ENCODE measurements around the gene RB1. TPM values are rescaled to one million over a fixed set of nuclear protein-coding genes. Genes with fewer than 3 reads are reported as not detected.
"Not testable (repeated sequence)": the region's sequence is repeated elsewhere in the genome, so short reads cannot be mapped to it uniquely, and the experiment has no call there.

RB1 gene
- total RNA-seq, 1 experiment from 2014 or later, result 104 TPM

- DNase-seq, result no peak
- Histone ChIP-seq H3K4me2 (ENCODE audit: low read depth, low read length, poor library complexity, severe bottlenecking) (no peak overlapping the region), H3K9me2 (replicated peaks; ENCODE audit: insufficient read depth, low read length) (no peaks in the 10 kb centered on the region), H3K27me3 (ENCODE audit: low read length) (no peaks in the 10 kb centered on the region), H4K20me1 (ENCODE audit: insufficient read depth, low read depth, low read length) (no peaks in the 10 kb centered on the region), H3K36me3 (ENCODE audit: insufficient read depth, low read length) (peaks cover 3% of the 10 kb centered on the region; the same call in 1 of the 2 replicates), H3K79me2 (ENCODE audit: low read length) (peaks cover 45% of the 10 kb centered on the region), H3K4me1 (ENCODE audit: low read length) (peaks cover 3% of the 10 kb centered on the region; the same call in 1 of the 2 replicates), H3K4me3 (ENCODE audit: low read length) (no peak overlapping the region), H3K9ac (ENCODE audit: low read length) (no peak overlapping the region), H2AFZ (ENCODE audit: low read length) (no peak overlapping the region), H3K27ac (ENCODE audit: low read length) (no peak overlapping the region), H3K9me3 (ENCODE audit: low read length) (no peaks in the 10 kb centered on the region)
Observed at GRCh38 chr13:48437371-48437770, 133.8 kb downstream of the RB1 start.

DNA sequence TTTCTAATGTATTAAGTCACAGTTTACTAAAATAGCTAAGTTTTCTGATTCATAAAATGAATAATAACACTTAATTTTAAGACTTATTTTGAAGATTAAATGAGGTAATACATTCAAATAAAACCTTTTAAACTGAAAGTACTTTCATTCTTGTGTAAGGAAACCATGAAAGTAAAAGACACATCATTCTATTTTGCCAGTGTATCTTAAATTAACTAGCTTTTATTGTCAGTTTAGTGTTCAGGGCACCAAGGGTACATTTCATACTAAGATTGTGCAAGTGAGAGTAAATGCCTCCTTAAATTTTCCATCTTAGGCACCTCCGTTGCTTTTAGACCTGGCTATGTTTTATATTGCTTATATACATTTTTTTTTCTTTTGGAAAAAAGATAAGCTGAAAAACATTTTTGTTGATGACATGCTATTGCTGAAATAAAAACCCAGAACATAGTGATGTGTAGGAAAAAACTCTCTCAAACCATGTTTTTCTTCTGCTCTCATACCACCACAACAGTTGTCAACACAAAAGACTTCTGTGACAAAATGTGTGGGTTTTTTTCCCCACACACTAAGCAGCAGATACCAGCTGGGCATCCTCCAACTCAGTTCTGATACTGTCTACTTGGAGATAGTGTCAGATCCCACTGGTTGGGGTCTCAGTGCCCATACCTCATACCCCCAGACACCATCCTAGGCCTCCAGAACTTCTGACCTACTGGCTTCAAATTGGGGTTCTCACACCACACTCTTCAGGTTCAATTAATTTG lies 140.1 kb downstream of the RB1 start:
- no peaks in the 10 kb centered on the region for H3K9me3 ChIP-seq (ENCODE audit: low read length)
- no peaks in the 10 kb centered on the region for H3K4me1 ChIP-seq (ENCODE audit: low read length)
- H3K9me2 ChIP-seq (replicated peaks; ENCODE audit: insufficient read depth, low read length), result no peaks in the 10 kb centered on the region
- H3K4me3 ChIP-seq (ENCODE audit: low read length), result no peak overlapping the region
- H3K9ac ChIP-seq (ENCODE audit: low read length), result no peak overlapping the region
- H3K36me3 ChIP-seq (ENCODE audit: insufficient read depth, low read length), result peaks cover 7% of the 10 kb centered on the region; the same call in 1 of the 2 replicates
- H3K4me2 ChIP-seq (ENCODE audit: low read depth, low read length, poor library complexity, severe bottlenecking), result no peak overlapping the region
- no peaks in the 10 kb centered on the region for H3K27me3 ChIP-seq (ENCODE audit: low read length)
- H3K79me2 ChIP-seq (ENCODE audit: low read length), result peaks cover 31% of the 10 kb centered on the region
- DNase-seq, result no peak
- no peaks in the 10 kb centered on the region for H4K20me1 ChIP-seq (ENCODE audit: insufficient read depth, low read depth, low read length)
- H2AFZ ChIP-seq (ENCODE audit: low read length), result no peak overlapping the region
- no peak overlapping the region for H3K27ac ChIP-seq (ENCODE audit: low read length)

DNA sequence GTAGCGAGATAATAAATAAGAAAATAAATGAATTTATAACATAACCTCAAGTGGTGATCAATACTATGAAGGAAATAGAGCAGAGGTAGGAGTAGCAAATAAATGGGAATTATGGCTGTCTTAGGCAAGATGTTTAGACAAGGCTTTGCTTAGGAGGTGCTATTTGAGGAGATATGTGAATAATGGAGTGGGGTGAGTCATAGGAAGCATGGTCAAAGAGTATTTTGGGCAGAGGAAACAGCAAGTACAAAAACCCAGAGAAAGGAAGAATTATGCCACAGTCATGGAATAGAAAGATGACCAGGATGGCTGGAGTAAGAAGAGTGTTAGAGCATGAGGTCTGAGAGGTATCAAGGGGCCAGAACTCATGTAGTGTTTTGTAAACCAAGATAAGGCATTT lies 142.9 kb downstream of the RB1 start:
- H3K9ac ChIP-seq (ENCODE audit: low read length), result no peak overlapping the region
- no peak overlapping the region for H3K27ac ChIP-seq (ENCODE audit: low read length)
- no peak overlapping the region for H3K4me2 ChIP-seq (ENCODE audit: low read depth, low read length, poor library complexity, severe bottlenecking)
- peaks cover 10% of the 10 kb centered on the region for H3K9me3 ChIP-seq (ENCODE audit: low read length)
- H3K27me3 ChIP-seq (ENCODE audit: low read length), result no peaks in the 10 kb centered on the region
- no peaks in the 10 kb centered on the region for H3K9me2 ChIP-seq (replicated peaks; ENCODE audit: insufficient read depth, low read length)
- no peak overlapping the region for H3K4me3 ChIP-seq (ENCODE audit: low read length)
- H4K20me1 ChIP-seq (ENCODE audit: insufficient read depth, low read depth, low read length), result no peaks in the 10 kb centered on the region
- H3K4me1 ChIP-seq (ENCODE audit: low read length), result no peaks in the 10 kb centered on the region
- DNase-seq, result no peak
- peaks cover 38% of the 10 kb centered on the region for H3K79me2 ChIP-seq (ENCODE audit: low read length)
- no peak overlapping the region for H2AFZ ChIP-seq (ENCODE audit: low read length)
- H3K36me3 ChIP-seq (ENCODE audit: insufficient read depth, low read length), result peaks cover 20% of the 10 kb centered on the region; the same call in 1 of the 2 replicates

DNA sequence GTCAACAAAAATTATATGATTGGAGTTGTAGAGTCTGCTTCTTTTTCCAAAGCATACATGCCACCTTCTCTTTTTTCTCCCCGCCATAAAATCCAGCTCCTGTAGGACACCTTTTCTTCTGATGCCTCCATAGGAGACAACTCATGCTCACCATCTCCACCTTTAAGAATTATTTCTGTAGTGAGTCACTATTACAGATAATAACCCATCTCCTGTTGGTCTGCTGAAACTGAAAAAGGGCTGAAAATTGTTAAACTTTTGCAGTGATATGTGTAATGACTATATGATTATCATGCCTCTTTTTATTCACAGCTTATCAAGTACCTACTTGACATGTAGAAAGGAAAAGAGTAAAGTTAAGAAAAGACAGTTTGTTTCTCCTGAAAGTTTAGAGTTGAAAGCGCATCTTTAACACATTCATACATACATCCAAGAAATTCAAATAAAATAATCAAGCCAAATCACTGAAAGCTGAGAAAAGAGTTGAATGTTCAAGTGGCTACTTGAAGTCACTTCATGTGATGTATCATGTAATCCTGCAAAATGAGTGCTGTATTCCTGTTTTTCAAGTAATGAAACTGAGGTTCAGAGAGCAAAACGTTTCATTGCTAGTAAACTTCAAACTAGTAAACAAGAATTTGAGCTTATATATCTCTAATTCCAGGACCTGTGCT lies 144.9 kb downstream of the RB1 start:
- peaks cover 46% of the 10 kb centered on the region for H3K79me2 ChIP-seq (ENCODE audit: low read length)
- DNase-seq, result no peak
- H2AFZ ChIP-seq (ENCODE audit: low read length), result no peak overlapping the region
- no peak overlapping the region for H3K27ac ChIP-seq (ENCODE audit: low read length)
- H3K27me3 ChIP-seq (ENCODE audit: low read length), result no peaks in the 10 kb centered on the region
- peaks cover 10% of the 10 kb centered on the region for H3K9me3 ChIP-seq (ENCODE audit: low read length)
- no peaks in the 10 kb centered on the region for H3K4me1 ChIP-seq (ENCODE audit: low read length)
- no peak overlapping the region for H3K4me2 ChIP-seq (ENCODE audit: low read depth, low read length, poor library complexity, severe bottlenecking)
- H3K36me3 ChIP-seq (ENCODE audit: insufficient read depth, low read length), result peaks cover 31% of the 10 kb centered on the region
- H4K20me1 ChIP-seq (ENCODE audit: insufficient read depth, low read depth, low read length), result no peaks in the 10 kb centered on the region
- no peak overlapping the region for H3K4me3 ChIP-seq (ENCODE audit: low read length)
- H3K9ac ChIP-seq (ENCODE audit: low read length), result no peak overlapping the region
- no peaks in the 10 kb centered on the region for H3K9me2 ChIP-seq (replicated peaks; ENCODE audit: insufficient read depth, low read length)

DNA sequence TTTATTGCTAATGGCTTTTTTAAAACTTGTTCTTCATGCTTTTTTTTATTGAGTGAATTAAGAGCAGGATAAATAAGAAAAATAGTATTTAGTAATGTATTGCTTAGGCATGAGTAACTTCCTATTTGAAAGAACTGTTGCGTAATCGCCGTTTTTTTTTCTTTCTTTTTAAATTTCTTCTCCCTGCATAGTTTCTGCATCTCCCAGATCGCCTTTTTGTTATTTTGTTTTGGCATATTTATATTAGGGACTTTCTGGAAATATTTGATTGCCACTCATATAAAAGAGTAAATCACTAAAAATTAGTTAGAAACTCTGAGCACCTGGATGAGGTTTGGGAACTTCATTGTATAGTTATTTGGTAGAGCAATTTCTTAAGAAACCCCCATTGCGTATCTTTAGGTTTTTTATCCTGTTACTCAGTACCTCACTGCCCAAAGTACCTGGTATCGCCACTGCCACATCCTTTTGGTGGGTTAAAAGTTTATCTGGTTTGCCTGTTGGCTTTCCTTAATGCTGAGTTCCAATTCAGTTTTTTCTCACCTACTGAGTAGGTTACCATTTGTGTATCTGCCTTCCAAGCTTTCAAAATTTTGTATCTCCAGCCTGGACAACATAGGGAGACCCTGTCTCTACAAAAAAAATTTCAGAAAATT lies 145.5 kb downstream of the RB1 start:
- Histone ChIP-seq H3K4me2 (ENCODE audit: low read depth, low read length, poor library complexity, severe bottlenecking) (no peak overlapping the region), H3K9ac (ENCODE audit: low read length) (no peak overlapping the region), H4K20me1 (ENCODE audit: insufficient read depth, low read depth, low read length) (no peaks in the 10 kb centered on the region), H3K9me3 (ENCODE audit: low read length) (peaks cover 10% of the 10 kb centered on the region), H2AFZ (ENCODE audit: low read length) (no peak overlapping the region), H3K4me3 (ENCODE audit: low read length) (no peak overlapping the region), H3K27ac (ENCODE audit: low read length) (no peak overlapping the region), H3K27me3 (ENCODE audit: low read length) (no peaks in the 10 kb centered on the region), H3K4me1 (ENCODE audit: low read length) (no peaks in the 10 kb centered on the region), H3K79me2 (ENCODE audit: low read length) (peaks cover 46% of the 10 kb centered on the region), H3K9me2 (replicated peaks; ENCODE audit: insufficient read depth, low read length) (no peaks in the 10 kb centered on the region), H3K36me3 (ENCODE audit: insufficient read depth, low read length) (peaks cover 32% of the 10 kb centered on the region)
- no peak for DNase-seq

DNA sequence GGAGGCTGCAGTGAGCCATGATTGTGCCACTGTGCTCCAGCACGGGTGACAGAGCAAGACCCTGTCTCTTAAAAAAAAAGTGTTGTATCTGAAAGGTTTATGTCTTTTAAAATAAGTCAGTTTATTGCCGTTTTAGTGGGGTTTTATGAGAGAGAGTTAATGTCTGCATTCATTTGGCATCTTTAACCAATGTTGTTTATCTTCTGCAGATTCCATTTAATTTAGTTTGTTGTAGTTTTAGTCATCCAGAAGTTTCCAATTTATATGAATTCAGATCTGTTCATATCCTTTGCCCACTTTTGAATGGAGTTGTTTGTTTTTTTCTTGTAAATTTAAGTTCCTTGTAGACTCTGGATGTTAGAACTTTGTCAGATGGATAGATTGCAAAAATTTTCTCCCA lies 146.1 kb downstream of the RB1 start:
- no peak overlapping the region for H3K4me2 ChIP-seq (ENCODE audit: low read depth, low read length, poor library complexity, severe bottlenecking)

GRCh38 chr13:48451196-48451595 lies 147.6 kb downstream of the RB1 start:
- not testable (repeated sequence) for H3K9me3 ChIP-seq (ENCODE audit: low read length); H3K4me2 ChIP-seq (ENCODE audit: low read depth, low read length, poor library complexity, severe bottlenecking); H3K9ac ChIP-seq (ENCODE audit: low read length); H3K4me3 ChIP-seq (ENCODE audit: low read length); H4K20me1 ChIP-seq (ENCODE audit: insufficient read depth, low read depth, low read length); H3K9me2 ChIP-seq (replicated peaks; ENCODE audit: insufficient read depth, low read length); H3K4me1 ChIP-seq (ENCODE audit: low read length); H3K27me3 ChIP-seq (ENCODE audit: low read length); H2AFZ ChIP-seq (ENCODE audit: low read length); H3K27ac ChIP-seq (ENCODE audit: low read length); DNase-seq
- peaks cover 46% of the 10 kb centered on the region for H3K79me2 ChIP-seq (ENCODE audit: low read length)
- peaks cover 42% of the 10 kb centered on the region for H3K36me3 ChIP-seq (ENCODE audit: insufficient read depth, low read length)

More for the DNA sequence above, 146.1 kb downstream of the RB1 start:
- Histone ChIP-seq H3K9me2 (replicated peaks; ENCODE audit: insufficient read depth, low read length) (no peaks in the 10 kb centered on the region), H3K4me3 (ENCODE audit: low read length) (no peak overlapping the region), H3K4me1 (ENCODE audit: low read length) (no peaks in the 10 kb centered on the region), H3K9ac (ENCODE audit: low read length) (no peak overlapping the region), H3K36me3 (ENCODE audit: insufficient read depth, low read length) (peaks cover 38% of the 10 kb centered on the region), H3K79me2 (ENCODE audit: low read length) (peaks cover 46% of the 10 kb centered on the region), H3K27me3 (ENCODE audit: low read length) (no peaks in the 10 kb centered on the region), H3K27ac (ENCODE audit: low read length) (no peak overlapping the region), H3K9me3 (ENCODE audit: low read length) (peaks cover 10% of the 10 kb centered on the region), H2AFZ (ENCODE audit: low read length) (no peak overlapping the region), H4K20me1 (ENCODE audit: insufficient read depth, low read depth, low read length) (no peaks in the 10 kb centered on the region)
- no peak for DNase-seq

DNA sequence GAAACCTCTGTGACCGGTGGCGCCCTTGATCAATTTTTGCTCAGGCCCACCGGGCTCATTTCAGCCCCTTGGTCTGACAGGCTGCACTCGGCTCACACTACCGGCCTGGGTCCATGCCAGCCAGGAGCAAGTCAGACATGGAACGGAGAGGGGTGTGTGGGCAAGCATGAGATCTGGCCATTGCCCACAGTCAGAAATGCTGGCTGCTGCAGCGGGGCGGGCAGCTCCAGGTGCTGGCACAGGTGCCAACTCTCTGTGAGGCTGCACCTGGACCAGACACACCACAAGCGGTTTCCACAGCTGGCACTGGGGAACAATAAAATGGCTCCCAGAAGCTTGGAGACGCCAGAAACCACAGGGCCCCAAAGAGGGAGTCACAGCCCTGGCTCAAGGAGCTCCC lies 153.0 kb downstream of the RB1 start:
- DNase-seq, result no peak
- no peak overlapping the region for H3K9ac ChIP-seq (ENCODE audit: low read length)
- no peak overlapping the region for H2AFZ ChIP-seq (ENCODE audit: low read length)
- no peaks in the 10 kb centered on the region for H3K4me1 ChIP-seq (ENCODE audit: low read length)
- H4K20me1 ChIP-seq (ENCODE audit: insufficient read depth, low read depth, low read length), result no peaks in the 10 kb centered on the region
- peaks cover 12% of the 10 kb centered on the region; the same call in 1 of the 2 replicates for H3K79me2 ChIP-seq (ENCODE audit: low read length)
- H3K4me3 ChIP-seq (ENCODE audit: low read length), result no peak overlapping the region
- no peak overlapping the region for H3K4me2 ChIP-seq (ENCODE audit: low read depth, low read length, poor library complexity, severe bottlenecking)
- H3K9me2 ChIP-seq (replicated peaks; ENCODE audit: insufficient read depth, low read length), result no peaks in the 10 kb centered on the region
- H3K27me3 ChIP-seq (ENCODE audit: low read length), result no peaks in the 10 kb centered on the region
- no peak overlapping the region for H3K27ac ChIP-seq (ENCODE audit: low read length)
- H3K9me3 ChIP-seq (ENCODE audit: low read length), result no peaks in the 10 kb centered on the region
- H3K36me3 ChIP-seq (ENCODE audit: insufficient read depth, low read length), result peaks cover 49% of the 10 kb centered on the region

Data from Karpas-422 (cell line).